ENCODE data around the gene CYTH2. TPM values are rescaled to one million over a fixed set of nuclear protein-coding genes. Genes with fewer than 3 reads are reported as not detected.

CYTH2 gene
- polyA plus RNA-seq, 1 of the 3 experiments (the other 2 are of a cell fraction): 69.5 TPM

GRCh38 chr19:48471836-48472235, 2.7 kb downstream of the CYTH2 start:
- 97% methylated on average over 4 of the region's 4 CpGs for WGBS (ENCODE audit: low lambda C conversion rate)
- peaks cover 4% of the 10 kb centered on the region for H3F3A ChIP-seq (replicated peaks; ENCODE audit: insufficient read depth)

More at GRCh38 chr19:48471836-48472235, 2.7 kb downstream of the CYTH2 start:
- Histone ChIP-seq H3K4me1 (ENCODE audit: control insufficient read depth in 1 of 2, insufficient read depth in 2 of 2, low read depth in 1 of 2, low read length in 1 of 2) (peaks cover 5 to 16% of the 10 kb centered on the region in 2 experiments; a peak in 3 of 4 replicates), H3K9me2 (no peaks in the 10 kb centered on the region), H3K27me3 (ENCODE audit: insufficient read depth) (no peaks in the 10 kb centered on the region), H3K79me2 (ENCODE audit: insufficient read depth) (peaks cover 38% of the 10 kb centered on the region), H3K27ac (ENCODE audit: low read depth in 2 of 2, low read length in 1 of 2) (no peak overlapping the region), H2AFZ (ENCODE audit: low read depth) (no peak overlapping the region), H3K9me3 (no peaks in the 10 kb centered on the region), H3K4me2 (no peak overlapping the region), H3K4me3 (ENCODE audit: low read depth in 2 of 2, low read length in 1 of 2) (no peak overlapping the region), H3K9ac (no peak overlapping the region), H4K20me1 (ENCODE audit: insufficient read depth) (peaks cover 40% of the 10 kb centered on the region), H3K36me3 (replicated peaks in 1 of 2; ENCODE audit: control insufficient read depth in 1 of 2, insufficient read depth in 2 of 2, low read length in 1 of 2) (peaks cover 44 to 56% of the 10 kb centered on the region in 2 experiments)
- no peak for TF ChIP-seq ZBTB33 (IDR thresholded peaks at IDR 0.05; ENCODE audit: borderline replicate concordance, low read depth)
- no peak for TF ChIP-seq RCOR1 (IDR thresholded peaks at IDR 0.05; ENCODE audit: low read length)
- no peak for TF ChIP-seq PBX3 (IDR thresholded peaks at IDR 0.05)
- no peak for TF ChIP-seq GATA2 (CRISPR knock-in tag; IDR thresholded peaks at IDR 0.05)
- no peak for TF ChIP-seq POLR2AphosphoS5 (IDR thresholded peaks at IDR 0.05; ENCODE audit: low read depth, low read length)
- TF ChIP-seq USF2 (IDR thresholded peaks at IDR 0.05; ENCODE audit: borderline replicate concordance, low read depth, low read length): no peak
- TF ChIP-seq MEF2A (IDR thresholded peaks at IDR 0.05; ENCODE audit: borderline replicate concordance, low read depth): no peak
- no peak for TF ChIP-seq MXI1 (IDR thresholded peaks at IDR 0.05; ENCODE audit: low read depth, low read length)
- TF ChIP-seq TAF1 (IDR thresholded peaks at IDR 0.05; ENCODE audit: borderline replicate concordance, low read depth, low read length): no peak
- no peak for TF ChIP-seq CHD2 (IDR thresholded peaks at IDR 0.05; ENCODE audit: low read length, partially characterized antibody)
- DNase-seq: no peak
- ChIA-PET CTCF (interaction anchor here (0.9 to 5.0 kb wide), 2 partner anchors 18 to 112 kb away, joined by 3 to 40 read pairs; no protein-coding TSS in a partner anchor), POLR2A (no interaction called here)

Data from SK-N-SH (cell line).